Suppressor macrophage (primary cell): Measurements from ENCODE around the gene ANKRD36C.
"Not testable (repeated sequence)": the region's sequence is repeated elsewhere in the genome, so short reads cannot be mapped to it uniquely, and the experiment has no call there.

ENCODE experiments used
- DNase-seq, 4 experiments: peaks; one replicate each; pipeline ENCODE4 v3.0.0-alpha.2; 2020 to 2022

ANKRD36C gene

GRCh38 chr2:96006248-96006647, 14.6 kb upstream of the ANKRD36C start:
- not testable (repeated sequence) for DNase-seq

GRCh38 chr2:95992520-95993272, 1.1 kb upstream of the ANKRD36C start:
- DNase-seq, result peak; percentile 5 to 51 (median 46)

- not testable (repeated sequence) for DNase-seq
Measured at GRCh38 chr2:95992102-95992501, 478 bp upstream of the ANKRD36C start.

- DNase-seq, result not testable (repeated sequence)
Measured at GRCh38 chr2:95990884-95991283, 740 bp downstream of the ANKRD36C start.

- not testable (repeated sequence) for DNase-seq
Measured at GRCh38 chr2:95951662-95952061, 40.0 kb downstream of the ANKRD36C start.

- peak in 1 of 4 experiments; percentile 13 for DNase-seq
Measured at GRCh38 chr2:95948039-95948438, 43.6 kb downstream of the ANKRD36C start.

- not testable (repeated sequence) for DNase-seq
Measured at GRCh38 chr2:95939947-95940346, 51.7 kb downstream of the ANKRD36C start.

- peak in 2 of 4 experiments; percentile 1 to 2 for DNase-seq
Measured at GRCh38 chr2:95930740-95931139, 60.9 kb downstream of the ANKRD36C start.

GRCh38 chr2:95917007-95917406, 74.6 kb downstream of the ANKRD36C start:
- not testable (repeated sequence) for DNase-seq

GRCh38 chr2:95915131-95915530, 76.5 kb downstream of the ANKRD36C start:
- DNase-seq, result not testable (repeated sequence)

GRCh38 chr2:95911431-95911830, 80.2 kb downstream of the ANKRD36C start:
- not testable (repeated sequence) for DNase-seq

GRCh38 chr2:95894443-95894842, 97.2 kb downstream of the ANKRD36C start:
- DNase-seq, result not testable (repeated sequence)

- DNase-seq, result not testable (repeated sequence)
Measured at GRCh38 chr2:95867929-95868328, 123.7 kb downstream of the ANKRD36C start.

GRCh38 chr2:95867047-95867677, 124.5 kb downstream of the ANKRD36C start:
- not testable (repeated sequence) for DNase-seq

- DNase-seq, result not testable (repeated sequence)
Measured at GRCh38 chr2:95862121-95862520, 129.5 kb downstream of the ANKRD36C start.

- DNase-seq, result no peak
Measured at GRCh38 chr2:95836151-95836550, 155.5 kb downstream of the ANKRD36C start.

- not testable (repeated sequence) for DNase-seq
Measured at GRCh38 chr2:95834077-95835013, 157.3 kb downstream of the ANKRD36C start.

- DNase-seq, result not testable (repeated sequence)
Measured at GRCh38 chr2:95824218-95824617, 167.4 kb downstream of the ANKRD36C start.

- DNase-seq, result not testable (repeated sequence)
Measured at GRCh38 chr2:95817521-95817920, 174.1 kb downstream of the ANKRD36C start.

GRCh38 chr2:95813311-95813710, 178.3 kb downstream of the ANKRD36C start:
- DNase-seq, result not testable (repeated sequence)

GRCh38 chr2:95799892-95800291, 191.7 kb downstream of the ANKRD36C start:
- DNase-seq, result no peak

- not testable (repeated sequence) for DNase-seq
Measured at GRCh38 chr2:95799147-95799889, 192.3 kb downstream of the ANKRD36C start.
